HepG2 (cell line): Measurements from ENCODE around the gene IFRD1. TPM values are rescaled to one million over a fixed set of nuclear protein-coding genes. Genes with fewer than 3 reads are reported as not detected.

Experiments
- CCDC6 ChIP-seq: sonication (generic); formaldehyde crosslinking; IDR thresholded peaks from 2 replicates; pipeline ENCODE4 v1.8.1; 2022; ENCODE audit warnings: mild to moderate bottlenecking, missing genetic modification reagents, moderate library complexity
- CREB1 ChIP-seq, 2 experiments: fragments of 450-650 bp in 1 of 2; IDR thresholded peaks; 2 replicates each; pipeline ENCODE4 v1.6.1; 2016 to 2017; ENCODE audit warnings: control low read depth in 1 of 2, mild to moderate bottlenecking in 1 of 2, missing compliant biosample characterization in 1 of 2, missing genetic modification characterization in 1 of 2
- DBP ChIP-seq: sonication (generic); formaldehyde crosslinking; IDR thresholded peaks from 2 replicates; pipeline ENCODE4 v1.4.0; 2020; ENCODE audit warnings: missing genetic modification reagents; ENCODE audit errors: not compliant biosample characterization
- FOSL1 ChIP-seq: sonication (generic); formaldehyde crosslinking; IDR thresholded peaks from 2 replicates; pipeline ENCODE4 v1.9.0; 2021; ENCODE audit warnings: missing genetic modification reagents, borderline replicate concordance
- IKZF1 ChIP-seq: fragments of 450-650 bp; IDR thresholded peaks from 2 replicates; pipeline ENCODE4 v1.7.1; 2016
- MTA1 ChIP-seq: sonication (generic); formaldehyde crosslinking; IDR thresholded peaks from 2 replicates; pipeline ENCODE4 v1.4.0; 2020; ENCODE audit warnings: missing genetic modification reagents, mild to moderate bottlenecking, borderline replicate concordance
- NPAS2 ChIP-seq: sonication (generic); formaldehyde crosslinking; IDR thresholded peaks from 2 replicates; pipeline ENCODE4 v1.8.0; 2022; ENCODE audit warnings: mild to moderate bottlenecking, missing genetic modification reagents, borderline replicate concordance
- PREB ChIP-seq: sonication (generic); formaldehyde crosslinking; IDR thresholded peaks from 2 replicates; pipeline ENCODE4 v1.4.0; 2020; ENCODE audit warnings: missing genetic modification reagents
- RFXAP ChIP-seq: sonication (generic); formaldehyde crosslinking; IDR thresholded peaks from 2 replicates; pipeline ENCODE4 v1.4.0; 2020; ENCODE audit warnings: missing genetic modification reagents, borderline replicate concordance
- TFAP4 ChIP-seq: sonication (generic); IDR thresholded peaks from 2 replicates; pipeline ENCODE4 v1.6.1; 2016; ENCODE audit warnings: low read depth, borderline replicate concordance
- ZBTB43 ChIP-seq: sonication (generic); formaldehyde crosslinking; conservative IDR thresholded peaks from 2 replicates; pipeline ENCODE4 v1.4.0; 2020; ENCODE audit warnings: missing genetic modification reagents
- ZNF280D ChIP-seq: sonication (generic); formaldehyde crosslinking; IDR thresholded peaks from 2 replicates; pipeline ENCODE4 v1.5.1; 2020; ENCODE audit warnings: mild to moderate bottlenecking, missing genetic modification reagents
- ZNF414 ChIP-seq: sonication (generic); formaldehyde crosslinking; IDR thresholded peaks from 2 replicates; pipeline ENCODE4 v1.5.0; 2020; ENCODE audit warnings: missing genetic modification reagents
- ZNF646 ChIP-seq: sonication (generic); formaldehyde crosslinking; IDR thresholded peaks from 2 replicates; pipeline ENCODE4 v1.9.0; 2021; ENCODE audit warnings: mild to moderate bottlenecking, missing genetic modification reagents
- polyA plus RNA-seq, 8 experiments: library from polyadenylated mRNA; depleted of rRNA in 3 of 8; stranded (reverse) in 7 of 8; unstranded in 1 of 8; fragments of >200 nt; fragmentation: Illumina TruSeq in 4 of 8; extraction: Trizol in 4 of 8; gene quantifications; 2 replicates each; pipeline versions ENCODE4 v1.2.1 to v1.2.3, GENCODE V29; 2011 to 2016; ENCODE audit warnings: low read depth in 4 of 8, missing spikeins in 1 of 8, mixed read lengths in 1 of 8; ENCODE audit not compliant: insufficient read depth in 1 of 8
- total RNA-seq, 5 experiments: library from RNA; depleted of rRNA; stranded (reverse); fragments of >200 nt; fragmentation: Illumina TruSeq; extraction: Trizol; gene quantifications; 2 replicates each; pipeline ENCODE4 v1.2.3, GENCODE V29; 2016; ENCODE audit warnings: low read depth in 1 of 5

Gene IFRD1
- total and polyA plus RNA-seq, 2 of the 13 experiments (the other 11 are each of a cell fraction or from before 2014, with no cell fraction given), result 50.9 to 55.5 TPM

GRCh38 chr7:112449353-112449752 is 907 bp upstream of the IFRD1 start (continued):
- no peak for TF ChIP-seq ZNF414
- no peak for TF ChIP-seq CCDC6 (CRISPR knock-in tag)
- TF ChIP-seq IKZF1, result no peak
- no peak for TF ChIP-seq ZBTB43 (CRISPR knock-in tag)
- TF ChIP-seq TFAP4, result peak; percentile 77
- 0 out of 2 replicates have a peak, but pooled peaks have one; percentile 2 for TF ChIP-seq CREB1 (IDR thresholded peaks at IDR 0.05)
- TF ChIP-seq CREB1 (CRISPR knock-in tag; IDR thresholded peaks at IDR 0.05), result no peak
- TF ChIP-seq ZNF646 (CRISPR knock-in tag), result no peak
- TF ChIP-seq DBP (CRISPR knock-in tag), result no peak
- no peak for TF ChIP-seq RFXAP (CRISPR knock-in tag)
- no peak for TF ChIP-seq MTA1 (CRISPR knock-in tag)
- no peak for TF ChIP-seq PREB (CRISPR knock-in tag)
- no peak for TF ChIP-seq ZNF280D (CRISPR knock-in tag)
- TF ChIP-seq FOSL1 (CRISPR knock-in tag), result 0 out of 2 replicates have a peak, but pooled peaks have one; percentile 41
- TF ChIP-seq NPAS2, result no peak
